NCI-H1417 treated with DMSO at 0.1 percent for 48 hours (cell line): Measurements from ENCODE around the gene NCOA3.
A peak's percentile ranks its signal among the peaks of the same experiment; 100 is the strongest.
"Not testable (repeated sequence)": the region's sequence is repeated elsewhere in the genome, so short reads cannot be mapped to it uniquely, and the experiment has no call there.

ENCODE experiments used
- DNase-seq: peaks from one replicate; lab custom pipeline; 2025; lab: John Stamatoyannopoulos, UW

Gene NCOA3

DNA sequence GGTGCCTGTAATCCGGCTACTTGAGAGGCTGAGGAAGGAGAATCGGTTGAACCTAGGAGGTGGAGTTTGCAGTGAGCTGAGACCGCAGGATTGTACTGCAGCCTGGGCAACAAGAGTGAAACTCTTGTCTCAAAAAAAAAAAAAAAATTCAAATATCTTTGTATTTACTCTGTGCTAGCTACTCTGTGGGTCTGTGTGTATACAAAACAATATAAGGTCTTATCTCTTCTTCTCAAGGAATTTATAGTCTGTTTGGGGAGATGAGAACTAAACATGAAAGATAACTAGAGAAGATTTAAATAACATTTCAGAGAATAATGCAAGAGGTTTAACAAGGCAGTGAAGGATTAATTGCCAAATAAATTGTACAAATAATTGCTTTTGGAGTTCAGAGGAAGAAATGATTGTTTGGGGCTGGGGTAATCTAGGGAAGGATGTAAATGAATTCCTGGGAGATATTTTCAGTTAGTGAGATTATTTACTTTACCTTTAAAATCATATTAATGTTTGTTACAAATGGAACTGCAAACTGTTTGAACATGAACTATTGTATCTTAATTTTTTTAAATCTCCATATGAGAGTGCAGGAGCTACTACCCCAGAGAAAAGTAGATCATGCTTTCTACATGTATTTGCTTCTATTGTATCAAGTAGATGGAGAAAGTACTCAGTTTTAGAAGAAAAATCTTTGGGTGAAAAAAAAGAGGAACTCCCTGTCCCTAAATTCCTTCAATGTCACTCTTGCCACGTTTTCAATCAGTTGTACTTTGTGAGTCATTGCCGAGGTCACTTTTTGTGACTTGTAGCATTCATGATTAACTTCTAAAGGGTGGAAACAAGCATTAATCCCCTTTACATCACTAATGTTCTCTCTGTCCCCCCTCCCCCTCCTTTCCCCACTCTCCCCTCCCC is 39.0 kb downstream of the NCOA3 start:
- DNase-seq = no peak

DNA sequence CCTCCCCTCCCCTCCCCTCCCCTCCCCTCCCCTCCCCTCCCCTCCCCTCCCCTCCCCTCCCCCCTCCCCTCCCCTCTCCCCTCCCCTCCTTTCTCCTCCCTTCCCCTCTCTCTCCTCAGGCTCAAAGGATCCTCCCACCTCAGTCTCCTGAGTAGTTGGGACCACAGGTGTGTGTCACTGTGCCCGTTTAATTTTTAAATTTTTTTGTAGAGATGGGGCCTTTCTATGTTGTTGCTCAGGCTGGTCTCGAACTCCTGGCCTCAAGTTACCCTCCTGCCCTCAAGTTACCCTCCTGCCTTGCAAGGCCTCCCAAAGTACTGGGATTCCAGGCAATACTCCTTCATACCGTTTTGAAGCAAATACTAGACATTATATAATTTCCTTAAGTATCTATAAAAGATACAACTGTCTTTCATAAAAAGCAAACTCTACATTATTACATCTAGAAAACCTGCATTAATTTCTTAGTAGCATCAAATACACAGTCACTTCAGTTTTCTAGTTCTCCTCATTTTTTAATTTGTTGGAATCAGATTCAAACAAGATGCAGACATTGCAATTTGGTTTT is 39.8 kb downstream of the NCOA3 start:
- no peak for DNase-seq

DNA sequence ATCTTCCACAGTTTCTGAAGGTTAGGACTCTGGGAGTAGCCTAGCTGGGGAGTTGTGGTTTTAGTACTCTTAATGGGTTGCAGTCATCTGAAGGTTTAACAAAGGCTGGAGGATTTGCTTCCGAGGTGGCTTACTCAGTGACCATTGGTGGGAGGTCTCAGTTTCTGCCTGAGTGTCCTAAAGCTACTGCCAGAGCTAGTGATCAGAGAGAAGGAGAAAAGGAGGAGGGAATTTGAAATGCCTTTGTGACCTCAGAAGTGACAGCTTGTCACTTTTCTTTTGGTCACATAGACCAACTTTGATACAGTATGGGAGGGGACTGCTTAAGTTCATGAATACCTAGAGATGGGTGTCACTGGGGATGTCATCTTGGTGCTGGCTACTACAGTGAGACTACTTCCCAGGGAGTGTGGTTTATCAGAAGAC is 41.3 kb downstream of the NCOA3 start:
- no peak for DNase-seq

DNA sequence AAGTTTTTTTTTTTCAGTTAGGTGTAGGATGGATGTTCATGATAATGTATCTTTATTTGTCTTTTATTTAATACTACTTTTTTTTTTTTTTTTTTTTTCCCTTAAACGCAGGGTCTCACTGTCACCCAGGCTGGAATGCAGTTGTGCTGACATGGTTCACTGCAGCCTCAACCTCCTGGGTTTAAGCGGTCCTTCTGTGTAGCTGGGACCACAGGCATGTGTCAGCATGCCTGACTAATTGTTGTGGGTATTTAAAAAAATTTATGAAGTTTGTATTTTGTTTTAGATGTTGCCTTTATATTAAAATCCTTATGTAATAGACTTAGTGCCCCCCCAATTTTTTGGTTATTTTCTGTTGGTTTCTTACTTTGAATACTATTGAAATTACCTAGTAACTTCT is 42.6 kb downstream of the NCOA3 start:
- DNase-seq = no peak

DNA sequence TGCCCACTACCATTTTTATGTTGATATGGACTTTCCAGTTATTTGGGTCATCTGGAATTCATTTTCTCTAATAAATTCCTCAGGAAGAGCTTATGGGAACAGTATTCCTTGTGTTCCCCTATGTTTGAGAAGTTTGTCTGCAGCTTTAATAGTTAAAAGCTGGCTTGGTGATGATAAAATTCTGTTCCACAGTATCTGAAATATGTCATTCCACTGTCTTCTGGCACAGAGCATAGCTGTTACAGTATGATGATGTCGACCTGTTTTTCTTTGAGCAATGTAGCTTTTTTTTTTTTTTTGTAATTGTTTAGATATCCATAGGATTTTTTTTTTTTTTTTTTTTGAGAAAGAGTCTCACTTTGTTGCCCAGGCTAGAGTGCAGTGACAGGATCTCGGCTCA is 43.2 kb downstream of the NCOA3 start:
- DNase-seq = no peak

DNA sequence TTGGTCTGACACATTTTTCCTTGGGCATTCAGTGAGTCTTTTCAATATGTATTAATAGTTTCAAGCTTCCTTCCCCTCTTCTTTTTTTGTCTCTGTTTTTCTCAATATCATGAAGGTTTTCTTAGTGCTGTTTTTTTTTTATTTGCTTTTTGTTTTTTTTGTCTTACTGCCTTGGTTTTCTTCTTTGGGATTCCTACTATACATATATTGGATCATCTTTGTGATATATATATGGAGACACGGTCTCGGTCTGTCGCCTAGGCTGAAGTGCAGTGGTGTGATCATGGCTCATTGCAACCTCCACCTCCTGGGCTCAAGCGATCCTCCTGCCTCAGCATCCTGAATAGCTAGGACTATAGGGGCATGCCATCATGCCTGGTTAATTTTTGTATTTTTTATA is 43.8 kb downstream of the NCOA3 start:
- no peak for DNase-seq

DNA sequence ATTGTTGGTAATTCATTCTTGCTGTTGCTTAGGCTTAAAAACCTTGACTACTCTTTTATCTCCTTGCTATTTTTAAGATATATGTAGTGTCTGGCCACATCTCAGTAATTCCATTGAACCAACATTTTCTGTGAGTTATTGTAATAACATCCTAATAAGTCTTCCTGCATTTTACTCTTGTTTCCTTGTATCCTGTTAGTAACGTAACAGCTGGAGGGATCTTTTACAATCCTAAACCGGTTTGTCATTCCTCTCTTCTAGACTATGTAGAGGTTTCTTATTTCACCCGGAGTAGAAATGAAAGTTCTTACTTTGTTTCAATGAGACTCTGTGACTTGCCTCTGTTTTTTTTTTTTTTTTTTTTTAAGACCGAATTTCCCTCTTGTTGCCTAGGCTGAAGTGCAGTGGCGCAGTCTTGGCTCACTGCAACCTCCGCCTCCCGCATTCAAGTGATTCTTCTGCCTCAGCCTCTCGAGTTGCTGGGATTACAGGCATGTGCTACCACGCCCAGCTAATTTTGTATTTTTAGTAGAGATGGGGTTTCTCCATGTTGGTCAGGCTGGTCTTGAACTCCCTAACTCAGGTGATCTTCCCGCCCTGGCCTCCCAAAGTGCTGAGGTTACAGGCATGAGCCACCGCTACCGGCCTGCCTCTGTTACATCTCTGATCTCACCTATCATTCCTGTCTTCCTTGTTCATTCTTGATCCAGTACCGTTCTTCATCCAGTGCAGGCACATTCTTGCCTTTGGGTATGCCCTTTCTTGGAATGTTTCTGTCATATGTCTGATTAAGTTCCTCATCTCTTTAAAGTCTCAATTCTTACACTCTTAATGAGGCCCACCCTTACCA is 44.7 kb downstream of the NCOA3 start:
- DNase-seq = no peak

DNA sequence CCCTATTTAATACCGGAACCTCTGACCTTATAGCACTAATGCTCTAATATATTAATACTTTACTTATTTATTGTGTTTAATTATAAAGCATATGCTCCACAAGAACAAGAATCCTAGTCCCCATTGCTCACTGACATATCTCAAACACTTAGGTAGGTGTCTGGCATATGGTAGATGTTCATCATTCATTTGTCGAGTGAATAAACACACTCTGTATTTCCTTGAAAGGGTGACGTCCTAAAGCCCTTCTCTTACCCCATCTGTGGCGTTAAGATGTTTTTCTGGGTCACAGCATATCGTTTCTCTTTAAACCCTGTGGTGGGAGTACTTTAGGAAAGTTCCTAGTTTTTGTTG is 45.3 kb downstream of the NCOA3 start:
- no peak for DNase-seq

DNA sequence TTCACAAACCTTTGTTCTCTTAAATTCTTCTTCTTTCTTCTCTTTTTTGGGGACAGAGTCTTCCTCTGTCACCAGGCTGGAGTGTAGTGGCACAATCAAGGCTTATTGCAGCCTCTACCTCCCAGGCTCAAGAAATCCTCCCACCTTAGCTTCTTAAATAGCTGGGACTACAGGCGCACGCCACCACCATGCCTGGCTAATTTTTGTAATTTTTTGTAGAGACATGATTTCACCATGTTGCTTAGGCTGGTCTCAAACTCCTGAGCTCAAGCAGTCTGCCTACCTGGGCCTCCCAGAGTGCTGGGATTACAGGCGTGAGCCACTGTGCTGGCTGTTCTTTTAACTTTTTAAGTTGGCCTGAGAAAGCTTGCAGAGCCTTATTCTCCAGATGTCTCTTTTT is 48.0 kb downstream of the NCOA3 start:
- DNase-seq = no peak

DNA sequence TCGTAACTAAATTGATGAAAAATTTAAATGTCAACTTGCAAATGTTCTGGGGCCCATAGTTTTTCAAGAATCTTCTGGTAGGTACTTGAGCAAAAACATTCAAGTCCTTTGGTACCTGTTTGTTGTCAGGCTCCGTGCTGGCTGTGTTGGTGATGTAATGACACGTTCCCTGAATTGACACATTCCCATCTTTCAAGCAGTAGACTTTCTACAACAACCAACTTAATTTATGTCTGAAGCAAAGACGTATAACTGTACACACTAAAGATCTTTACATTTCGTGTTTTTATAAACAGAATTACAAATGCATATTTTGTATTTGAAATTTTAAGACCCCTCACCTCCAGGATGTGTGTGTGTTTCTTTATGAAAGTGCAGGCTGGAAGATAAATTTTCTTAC is 49.5 kb downstream of the NCOA3 start:
- no peak for DNase-seq

DNA sequence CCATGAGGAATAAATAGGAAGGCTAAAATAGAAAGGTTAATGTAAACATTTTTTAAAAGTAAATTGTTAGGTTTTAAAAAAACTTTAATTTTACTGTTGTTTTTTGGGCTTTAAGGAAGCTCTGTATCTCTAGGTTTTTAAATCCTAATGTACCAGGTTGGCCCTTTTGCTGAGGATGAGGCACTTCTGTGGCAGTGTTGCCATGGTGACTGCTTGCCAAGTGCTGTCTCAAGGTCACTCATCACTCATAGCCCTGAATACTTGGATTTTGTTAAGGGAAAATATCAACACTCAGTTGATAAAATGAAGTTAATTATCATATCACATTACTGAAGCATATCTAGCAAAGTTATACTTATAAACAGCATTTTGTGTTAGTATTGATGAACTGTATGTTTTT is 50.2 kb downstream of the NCOA3 start:
- DNase-seq = peak; percentile 13

DNA sequence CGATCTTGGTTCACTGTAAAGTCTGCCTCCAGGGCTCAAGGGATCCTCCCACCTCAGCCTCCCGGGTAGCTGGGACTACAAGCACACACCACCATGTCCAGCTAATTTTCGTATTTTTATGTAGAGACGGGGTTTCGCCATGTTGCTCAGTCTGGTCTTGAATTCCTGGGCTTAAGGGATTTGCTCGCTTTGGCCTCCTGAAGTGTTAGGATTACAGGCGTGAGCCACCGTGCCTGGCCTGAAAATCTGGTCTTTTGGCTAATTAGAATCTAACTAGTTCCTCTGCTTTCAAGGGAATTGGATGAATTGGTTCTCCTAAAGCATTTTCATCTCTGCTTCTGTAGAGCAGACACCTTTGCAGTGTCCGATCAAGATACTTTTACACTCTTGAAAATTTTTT is 51.3 kb downstream of the NCOA3 start:
- DNase-seq = no peak

DNA sequence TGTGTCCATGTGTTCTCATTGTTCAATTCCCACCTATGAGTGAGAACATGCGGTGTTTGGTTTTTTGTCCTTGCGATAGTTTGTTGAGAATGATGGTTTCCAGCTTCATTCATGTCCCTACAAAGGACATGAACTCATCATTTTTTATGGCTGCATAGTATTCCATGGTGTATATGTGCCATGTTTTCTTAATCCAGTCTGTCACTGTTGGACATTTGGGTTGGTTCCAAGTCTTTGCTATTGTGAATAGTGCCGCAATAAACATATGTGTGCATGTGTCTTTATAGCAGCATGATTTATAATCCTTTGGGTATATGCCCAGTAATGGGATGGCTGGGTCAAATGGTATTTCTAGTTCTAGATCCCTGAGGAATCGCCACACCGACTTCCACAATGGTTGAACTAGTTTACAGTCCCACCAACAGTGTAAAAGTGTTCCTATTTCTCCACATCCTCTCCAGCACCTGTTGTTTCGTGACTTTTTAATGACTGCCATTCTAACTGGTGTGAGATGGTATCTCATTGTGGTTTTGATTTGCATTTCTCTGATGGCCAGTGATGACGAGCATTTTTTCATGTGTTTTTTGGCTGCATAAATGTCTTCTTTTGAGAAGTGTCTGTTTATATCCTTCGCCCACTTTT is 52.0 kb downstream of the NCOA3 start:
- not testable (repeated sequence) for DNase-seq

DNA sequence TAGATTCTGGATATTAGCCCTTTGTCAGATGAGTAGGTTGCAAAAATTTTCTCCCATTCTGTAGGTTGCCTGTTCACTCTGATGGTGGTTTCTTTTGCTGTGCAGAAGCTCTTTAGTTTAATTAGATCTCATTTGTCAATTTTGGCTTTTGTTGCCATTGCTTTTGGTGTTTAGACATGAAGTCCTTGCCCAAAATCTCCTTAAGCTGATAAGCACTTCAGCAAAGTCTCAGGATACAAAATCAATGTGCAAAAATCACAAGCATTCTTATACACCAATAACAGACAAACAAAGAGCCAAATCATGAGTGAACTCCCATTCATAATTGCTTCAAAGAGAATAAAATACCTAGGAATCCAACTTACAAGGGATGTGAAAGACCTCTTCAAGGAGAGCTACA is 52.6 kb downstream of the NCOA3 start:
- not testable (repeated sequence) for DNase-seq

DNA sequence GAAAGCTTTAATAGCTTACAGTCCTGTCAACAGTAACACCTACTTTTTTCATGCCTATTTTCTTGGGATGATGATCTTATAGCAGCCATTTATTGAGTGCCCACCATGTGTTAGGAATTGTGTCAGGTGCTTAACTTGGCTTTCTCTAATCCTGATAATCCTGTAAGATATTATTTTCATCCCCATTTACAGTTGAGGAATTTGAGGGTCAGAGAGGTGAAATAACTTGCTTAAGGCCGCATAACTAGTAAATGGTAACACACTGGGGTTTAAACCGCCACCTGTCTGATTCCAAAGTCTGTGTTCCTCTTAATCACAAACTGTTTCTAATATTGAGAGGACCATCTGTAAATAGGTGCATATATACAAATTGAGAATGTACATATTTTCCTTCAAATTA is 55.5 kb downstream of the NCOA3 start:
- no peak for DNase-seq

DNA sequence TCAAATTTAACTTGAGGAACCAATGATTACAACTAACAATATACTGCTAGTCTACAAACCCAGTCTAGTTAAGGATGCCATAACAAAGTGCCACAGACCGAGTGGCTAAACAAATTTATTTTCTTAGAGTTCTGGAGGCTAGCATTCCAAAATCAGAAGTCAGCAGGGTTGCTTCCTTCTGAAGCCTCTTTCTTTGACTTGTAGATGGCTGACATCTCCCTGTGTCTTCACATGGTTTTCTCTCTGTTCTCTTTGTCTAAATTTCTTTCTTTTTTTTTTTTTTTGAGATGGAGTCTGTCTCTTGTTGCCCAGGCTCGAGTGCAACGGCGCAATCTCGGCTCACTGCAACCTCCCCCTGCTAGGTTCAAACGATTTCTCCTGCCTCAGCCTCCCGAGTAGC is 56.1 kb downstream of the NCOA3 start:
- no peak for DNase-seq

DNA sequence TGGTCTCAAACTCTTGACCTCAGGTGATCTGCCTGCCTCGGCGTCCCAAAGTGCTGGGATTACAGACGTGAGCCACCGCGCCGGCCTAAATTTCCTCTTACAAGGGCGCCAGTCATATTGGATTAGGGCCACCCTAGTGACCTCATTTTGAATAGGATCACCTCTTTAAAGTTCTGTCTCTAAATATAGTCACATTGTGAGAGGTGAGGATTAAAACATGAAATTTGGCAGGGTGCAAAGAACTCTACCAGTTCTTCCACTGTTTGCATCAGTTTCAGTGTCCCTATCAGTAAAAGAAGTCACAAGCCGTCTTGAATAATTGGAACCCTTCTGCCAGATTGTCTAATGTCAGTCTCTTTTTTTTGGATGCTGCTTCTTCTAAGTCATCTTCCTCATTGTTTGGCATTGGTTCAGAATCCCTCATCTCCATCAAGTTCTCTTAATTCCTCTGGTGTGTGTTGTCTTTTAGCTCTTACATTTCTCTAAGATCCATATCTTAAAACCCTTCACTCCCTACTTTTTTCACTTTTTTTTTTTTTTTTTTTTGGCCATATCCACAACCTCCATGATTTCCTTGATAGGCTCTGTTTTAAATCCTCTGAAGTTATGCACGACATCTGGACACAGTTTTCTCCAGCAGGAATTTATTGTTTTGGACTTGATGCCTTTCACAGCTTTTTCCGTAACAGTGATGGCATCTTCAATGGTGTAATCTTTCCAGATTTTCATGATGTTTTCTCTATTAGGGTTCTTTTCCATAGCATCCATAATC is 56.8 kb downstream of the NCOA3 start:
- no peak for DNase-seq

DNA sequence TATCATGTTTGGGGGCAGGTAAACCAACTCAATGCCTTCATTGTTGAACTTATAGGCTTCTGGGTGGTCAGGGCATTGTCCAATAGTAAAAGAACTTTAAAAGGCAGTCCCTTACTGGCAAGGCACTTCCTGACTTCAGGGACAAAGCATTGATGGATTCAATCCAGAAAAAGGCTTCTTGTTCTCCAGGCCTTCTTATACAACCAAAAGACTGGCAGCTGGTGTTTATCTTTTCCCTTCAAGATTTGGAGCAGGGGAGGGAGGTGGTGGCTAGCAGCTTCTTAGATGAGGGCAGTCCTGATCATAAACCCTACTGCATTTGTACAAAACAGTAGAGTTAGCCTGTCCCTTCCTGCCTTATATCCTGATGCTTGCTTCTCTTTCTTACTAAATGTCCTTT is 57.5 kb downstream of the NCOA3 start:
- no peak for DNase-seq

DNA sequence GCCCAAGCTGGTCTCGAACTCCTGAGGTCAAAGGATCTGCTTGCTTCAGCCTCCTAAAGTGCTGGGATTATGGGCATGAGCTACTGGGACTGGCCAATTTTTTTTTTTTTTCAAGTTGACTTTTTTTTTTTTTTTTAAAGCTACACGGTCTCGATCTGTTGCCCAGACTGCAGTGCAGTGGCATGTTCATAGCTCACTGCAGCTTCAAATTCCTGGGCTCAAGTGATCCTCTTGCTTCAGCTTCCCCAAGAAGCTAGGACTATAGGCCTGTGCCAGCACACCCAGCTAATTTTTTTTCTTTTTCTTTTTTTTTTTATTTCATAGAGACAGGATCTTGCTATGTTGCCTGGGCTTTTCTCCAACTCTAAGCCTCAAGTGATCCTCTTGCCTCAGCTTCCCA is 59.5 kb downstream of the NCOA3 start:
- DNase-seq = no peak

DNA sequence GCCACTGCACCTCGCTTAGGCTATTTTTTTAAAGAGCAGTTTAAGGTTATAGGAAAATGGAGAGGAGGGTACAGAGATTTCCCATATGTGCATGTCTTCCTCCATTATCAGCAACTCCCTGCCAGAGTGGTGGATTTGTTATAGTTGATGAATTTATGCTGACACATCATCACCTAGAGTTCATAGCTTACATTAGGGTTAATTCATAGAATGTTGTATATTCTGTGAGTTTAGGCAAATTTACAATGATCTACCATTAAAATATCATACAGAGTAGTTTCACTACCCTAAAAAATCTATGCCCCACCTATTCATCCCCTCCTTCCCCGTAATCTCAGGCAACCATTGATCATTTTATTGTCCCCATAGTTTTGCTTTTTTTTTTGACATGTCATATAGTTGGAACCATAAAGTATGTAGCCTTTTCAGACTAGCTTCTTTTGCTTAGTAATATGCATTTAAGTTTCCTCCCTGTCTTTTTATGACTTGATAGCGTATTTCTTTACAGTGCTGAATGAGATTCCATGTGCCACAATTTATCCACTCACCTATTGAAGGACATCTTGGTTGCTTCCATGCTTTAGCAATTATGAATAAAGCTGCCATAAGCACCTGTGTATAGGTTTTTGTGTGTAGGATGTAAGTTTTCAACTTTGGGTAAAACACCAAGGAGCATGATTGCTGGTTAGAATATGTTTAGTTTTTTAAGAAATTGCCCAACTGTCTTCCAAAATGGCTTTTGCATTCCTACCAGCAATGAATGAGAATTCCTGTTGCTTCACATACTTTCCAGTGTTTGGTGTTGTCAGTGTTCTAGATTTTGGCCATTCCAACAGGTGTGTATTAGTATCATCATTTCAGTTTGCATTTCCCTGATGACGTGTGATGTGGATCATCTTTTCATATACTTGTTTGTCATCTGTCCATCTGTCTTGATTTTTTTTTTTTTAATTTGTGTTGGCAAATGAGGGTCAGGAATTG is 60.2 kb downstream of the NCOA3 start:
- DNase-seq = no peak
